ENCODE measurements around the gene UTP25.
A peak's percentile ranks its signal among the peaks of the same experiment; 100 is the strongest.
"Not testable (repeated sequence)": the region's sequence is repeated elsewhere in the genome, so short reads cannot be mapped to it uniquely, and the experiment has no call there.

Gene UTP25, protein sequence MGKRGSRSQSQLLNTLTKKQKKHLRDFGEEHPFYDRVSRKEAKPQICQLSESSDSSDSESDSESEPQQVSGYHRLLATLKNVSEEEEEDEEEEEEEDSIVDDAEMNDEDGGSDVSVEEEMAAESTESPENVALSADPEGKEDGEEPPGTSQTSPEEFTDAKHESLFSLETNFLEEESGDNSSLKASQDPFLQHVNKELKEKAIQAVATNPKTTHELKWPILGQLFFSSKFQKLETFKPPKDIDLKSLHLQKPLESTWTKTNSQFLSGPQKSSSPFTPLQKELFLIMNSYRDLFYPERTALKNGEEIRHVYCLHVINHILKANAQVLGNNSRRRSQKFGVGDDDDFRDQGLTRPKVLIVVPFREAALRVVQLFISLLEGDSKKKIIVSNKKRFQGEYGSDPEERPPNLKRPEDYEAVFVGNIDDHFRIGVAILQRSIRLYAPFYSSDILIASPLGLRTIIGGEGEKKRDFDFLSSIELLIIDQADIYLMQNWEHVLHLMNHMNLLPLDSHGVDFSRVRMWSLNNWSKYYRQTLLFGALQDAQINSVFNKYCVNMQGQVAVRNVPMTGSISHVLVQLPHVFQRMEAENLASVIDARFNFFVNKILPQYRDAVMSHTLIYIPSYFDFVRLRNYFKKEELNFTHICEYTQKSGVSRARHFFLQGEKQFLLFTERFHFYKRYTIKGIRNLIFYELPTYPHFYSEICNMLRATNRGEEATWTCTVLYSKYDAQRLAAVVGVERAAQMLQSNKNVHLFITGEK

DNA sequence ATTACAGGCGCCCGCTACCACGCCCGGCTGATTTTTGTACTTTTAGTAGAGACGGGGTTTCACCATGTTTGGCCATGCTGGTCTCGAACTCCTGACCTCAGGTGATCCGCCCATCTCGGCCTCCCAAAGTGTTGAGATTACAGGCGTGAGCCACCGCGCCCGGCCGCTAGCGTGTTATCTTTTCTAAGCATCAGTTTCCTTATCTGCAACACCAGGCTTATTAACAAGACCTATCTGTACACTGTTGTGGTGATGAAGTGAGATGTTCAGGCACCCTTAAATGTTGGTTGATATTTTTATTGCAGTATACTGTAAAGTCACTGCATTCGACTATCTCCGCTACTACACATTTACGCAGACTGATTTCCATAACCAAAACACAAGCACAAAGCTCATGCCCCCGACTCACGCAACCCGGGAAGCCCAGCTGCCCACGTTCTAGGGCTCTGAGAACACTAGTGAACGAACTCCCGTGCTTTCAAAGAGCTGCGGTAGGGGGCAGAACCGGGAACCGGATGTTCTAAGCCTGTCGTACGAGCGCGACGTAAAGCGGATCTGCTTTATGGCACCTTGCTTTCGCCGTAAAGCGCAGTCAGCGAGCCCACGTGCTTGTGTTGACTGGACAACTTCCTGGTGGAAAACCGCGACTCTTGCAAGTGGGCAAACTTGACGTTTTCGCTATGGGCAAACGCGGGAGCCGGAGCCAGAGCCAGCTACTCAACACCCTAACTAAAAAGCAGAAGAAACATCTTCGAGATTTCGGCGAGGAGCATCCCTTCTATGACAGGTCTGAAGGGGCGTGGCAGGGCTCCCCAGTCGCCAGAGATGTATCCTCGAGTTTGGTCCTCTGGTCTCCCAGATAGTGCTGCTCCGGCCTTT is at the start of gene UTP25:
Gene UTP25 (plus strand): TSS at position 589 of the 879 bp plus-strand sequence. CDS start 92 bp downstream, at position 681.
- peak; percentile 86 to 93 for DNase-seq

DNA sequence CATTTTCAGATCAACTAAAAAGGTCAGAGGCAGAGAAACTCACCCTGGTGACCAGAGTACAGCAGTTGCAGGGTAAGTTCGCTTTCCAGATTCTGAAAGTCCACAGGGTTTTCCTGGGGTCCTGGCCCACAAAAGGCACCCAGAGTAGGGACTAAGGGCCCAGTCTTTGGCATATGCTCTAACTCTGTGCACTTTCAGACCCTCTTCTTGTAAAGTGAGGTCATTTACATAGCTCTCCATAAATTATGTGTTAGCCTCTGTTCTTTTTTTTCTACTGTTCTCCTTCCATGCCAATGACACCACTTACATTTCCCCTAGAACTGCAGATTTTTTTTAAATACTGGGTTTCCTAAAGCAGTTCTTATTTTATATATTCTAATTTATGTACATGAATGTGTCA is 49.7 kb upstream of the UTP25 start:
- DNase-seq, result no peak

DNA sequence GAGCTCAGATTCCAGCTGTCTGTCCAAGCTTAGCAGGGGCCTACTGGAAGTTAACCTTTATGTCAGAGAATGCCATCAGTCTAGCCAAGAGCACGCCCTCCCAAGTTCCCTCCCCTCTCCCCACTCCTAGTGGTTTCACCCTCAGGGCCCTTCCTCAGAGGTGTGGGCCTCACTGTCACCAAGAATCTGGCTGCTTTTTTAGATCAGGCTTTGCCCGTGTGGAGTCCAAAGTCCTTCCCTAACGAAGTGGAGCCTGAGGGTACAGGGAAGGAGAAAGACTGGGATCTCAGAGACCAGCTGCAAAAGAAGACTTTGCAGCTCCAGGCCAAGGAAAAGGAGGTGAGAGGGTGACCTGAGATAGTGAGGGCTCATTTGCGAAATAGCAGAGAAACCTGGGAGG is 47.5 kb upstream of the UTP25 start:
- DNase-seq, result no peak

DNA sequence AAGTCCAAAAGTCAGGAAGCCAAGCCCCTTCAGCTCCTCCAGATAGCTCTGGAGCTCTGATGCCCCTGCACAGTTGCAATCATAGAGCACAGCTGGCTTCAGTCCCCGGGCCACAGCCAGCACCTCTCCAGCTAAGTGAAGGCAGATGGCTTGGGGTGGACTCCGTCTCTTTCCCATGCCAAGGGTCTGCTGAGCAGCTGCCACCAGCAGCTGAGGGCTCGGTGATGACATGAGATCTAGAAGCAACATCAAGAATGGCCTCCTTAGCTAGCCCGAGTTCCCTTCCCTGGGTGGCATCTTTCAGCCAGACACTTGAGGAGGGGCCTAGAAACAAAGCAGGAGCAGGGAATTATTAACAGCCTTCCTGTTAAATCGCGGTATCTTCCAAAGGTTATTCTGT is 44.4 kb upstream of the UTP25 start:
- DNase-seq, result no peak

DNA sequence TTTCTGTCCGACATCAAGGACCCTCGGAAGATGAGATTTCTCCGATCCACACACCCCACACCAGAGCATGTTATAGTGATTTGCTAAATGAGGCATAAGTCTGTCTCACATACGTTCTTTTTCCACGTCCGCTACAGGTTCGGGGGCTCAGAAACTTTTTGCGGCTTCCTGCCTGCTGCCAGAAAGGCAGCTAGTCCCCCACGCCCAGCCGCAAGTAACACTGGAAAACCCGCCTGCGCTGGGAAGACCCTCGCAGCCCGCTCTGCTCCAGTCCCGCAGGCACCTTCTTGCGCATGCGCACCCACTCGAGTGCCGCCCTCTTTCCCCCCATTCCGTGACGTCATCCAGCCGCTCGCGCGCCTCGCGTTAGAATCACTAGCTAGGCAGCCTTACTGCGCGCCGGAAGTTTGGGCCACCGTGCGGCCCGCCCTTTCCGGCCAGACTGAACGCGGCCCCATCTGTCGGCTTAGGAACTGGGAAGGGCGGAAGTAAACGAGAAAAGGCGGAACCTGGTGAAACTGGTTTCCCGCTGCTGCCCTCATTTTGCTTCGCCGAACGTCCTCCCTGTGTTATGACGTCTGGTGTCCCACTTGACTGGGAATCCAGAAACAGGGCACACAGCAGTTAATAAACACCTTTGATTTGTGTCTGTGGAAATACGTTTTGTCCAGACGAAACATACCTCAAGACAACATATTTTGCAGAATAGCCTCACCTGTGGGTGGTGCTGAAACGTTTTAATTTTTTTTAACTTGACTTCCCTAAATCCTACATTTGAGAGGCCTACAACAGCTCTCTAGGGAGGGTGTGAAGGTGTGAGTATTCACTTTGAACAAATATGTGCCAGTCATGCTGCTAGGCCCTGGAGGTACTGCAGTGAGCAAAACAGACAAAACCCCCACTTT is 43.3 kb upstream of the UTP25 start, which contains the start of gene C1orf74:
Gene C1orf74 (minus strand): TSS at position 295 of the 905 bp plus-strand sequence. CDS start 925 bp downstream, outside the sequence.
- DNase-seq, result peak; percentile 99

DNA sequence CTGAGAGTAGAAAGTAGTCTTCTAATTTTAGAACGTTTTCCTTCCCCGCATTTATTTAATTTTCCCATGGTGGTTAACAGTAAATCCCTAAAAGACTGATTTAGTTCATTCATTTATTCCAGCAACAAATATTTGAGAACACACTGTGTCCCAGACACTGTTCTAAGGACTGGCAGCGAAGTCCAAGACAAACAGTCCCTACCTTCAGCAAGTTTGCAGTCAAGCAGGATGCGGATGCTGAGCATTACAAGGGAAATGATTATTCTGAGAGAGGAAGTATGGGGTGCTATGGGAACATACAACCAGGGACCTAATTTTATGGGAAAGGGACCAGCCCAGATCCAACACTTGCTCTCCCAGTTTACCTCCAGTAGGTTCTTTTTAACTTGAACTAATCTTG is 42.2 kb upstream of the UTP25 start:
- no peak for DNase-seq

DNA sequence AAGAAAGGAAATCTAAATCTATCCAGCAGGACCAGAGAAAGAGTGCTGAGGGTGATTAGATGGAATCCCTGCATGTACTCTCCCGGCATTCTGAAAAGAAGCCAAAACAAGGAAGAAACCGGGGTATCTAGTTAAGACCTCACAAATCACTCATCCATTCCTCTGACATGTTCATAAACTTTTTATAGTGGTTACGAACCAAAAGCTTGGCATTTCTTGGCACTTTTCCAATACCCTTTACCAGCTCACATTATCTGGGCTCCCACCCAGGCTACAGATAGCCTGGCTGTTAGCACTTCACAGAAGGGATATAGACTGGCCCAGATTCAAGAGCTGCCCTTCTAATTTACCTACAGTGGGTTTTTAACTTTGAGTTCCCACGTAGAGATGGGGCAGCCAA is 41.6 kb upstream of the UTP25 start:
- DNase-seq, result no peak

DNA sequence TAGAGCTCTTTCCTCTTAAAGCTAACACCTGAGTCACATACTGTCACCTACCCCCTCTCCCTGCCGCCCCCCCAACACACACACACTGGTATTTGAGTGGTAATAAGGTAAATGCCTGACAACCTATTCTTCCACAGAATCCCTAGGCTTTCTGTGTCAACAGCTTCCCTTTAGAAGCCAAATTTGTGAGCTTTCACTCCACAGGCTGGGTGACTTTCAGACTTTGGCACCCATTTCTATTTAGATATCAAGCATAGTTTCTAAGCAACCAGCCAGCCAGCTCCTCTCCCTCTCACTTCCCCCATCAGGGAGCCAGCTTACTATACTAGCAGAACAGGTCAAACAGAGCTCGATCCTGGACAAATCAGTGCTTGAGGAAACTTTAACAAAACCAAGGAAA is 40.2 kb upstream of the UTP25 start:
- no peak for DNase-seq

DNA sequence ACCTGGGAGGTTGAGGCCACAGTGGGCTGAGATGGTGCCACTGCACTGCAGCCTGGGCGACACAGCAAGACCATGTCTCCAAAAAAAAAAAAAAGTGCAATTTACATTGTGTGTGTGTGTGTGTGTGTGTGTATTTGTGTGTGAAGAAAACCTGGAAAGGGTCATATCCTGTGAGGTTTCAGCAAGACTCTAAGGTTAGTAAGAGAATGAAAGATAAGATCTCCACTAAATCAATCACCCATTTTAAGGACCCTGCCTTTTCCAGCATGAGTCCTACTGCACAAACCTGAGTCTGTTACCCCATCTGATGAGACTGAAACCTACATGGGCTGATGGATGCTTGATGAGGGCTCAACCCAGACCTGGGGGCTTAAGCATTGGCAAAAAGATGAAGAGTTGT is 38.5 kb upstream of the UTP25 start:
- DNase-seq, result no peak

DNA sequence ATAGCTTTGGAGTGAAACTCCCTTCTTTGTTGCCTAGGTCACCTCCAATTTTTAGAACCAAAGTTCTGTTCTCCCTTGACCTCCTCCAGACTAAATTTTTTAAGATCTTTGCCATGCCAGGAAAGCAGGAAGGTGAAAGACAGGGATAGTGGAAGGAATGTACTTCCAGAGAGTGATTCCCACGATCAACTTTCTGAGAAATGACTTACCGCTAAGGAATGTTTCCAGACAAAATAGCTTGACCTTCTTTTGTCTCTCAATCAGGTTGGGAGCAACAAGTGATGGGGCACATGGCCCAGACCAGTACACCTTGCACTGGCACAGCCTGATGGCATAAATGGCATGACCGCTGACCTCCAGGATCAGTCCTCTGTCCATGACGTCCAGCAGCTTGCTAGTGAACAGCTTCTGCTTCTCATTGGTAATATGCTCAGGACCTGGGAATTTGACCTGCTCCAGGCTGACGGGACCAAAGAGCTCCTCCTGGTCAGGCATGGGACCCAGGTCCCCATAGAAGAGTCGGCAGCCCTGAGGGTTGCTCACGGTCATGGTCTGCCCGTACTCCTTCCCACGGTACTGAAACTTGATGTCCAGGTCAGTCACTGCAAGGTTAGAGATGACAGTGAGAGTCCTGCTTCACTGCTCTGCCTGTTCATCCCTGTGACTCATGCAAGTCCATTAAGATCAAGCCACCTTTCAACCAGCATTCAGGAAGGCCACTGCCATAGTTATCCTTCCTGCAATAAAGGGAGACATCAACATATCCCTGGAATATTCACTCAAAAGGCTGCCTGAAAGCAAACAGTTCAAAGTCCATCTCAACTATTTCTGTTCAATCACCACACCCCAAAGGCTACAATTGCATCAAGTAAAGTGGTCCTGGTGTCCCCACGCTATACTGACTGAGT is 37.2 kb upstream of the UTP25 start:
- DNase-seq, result no peak

DNA sequence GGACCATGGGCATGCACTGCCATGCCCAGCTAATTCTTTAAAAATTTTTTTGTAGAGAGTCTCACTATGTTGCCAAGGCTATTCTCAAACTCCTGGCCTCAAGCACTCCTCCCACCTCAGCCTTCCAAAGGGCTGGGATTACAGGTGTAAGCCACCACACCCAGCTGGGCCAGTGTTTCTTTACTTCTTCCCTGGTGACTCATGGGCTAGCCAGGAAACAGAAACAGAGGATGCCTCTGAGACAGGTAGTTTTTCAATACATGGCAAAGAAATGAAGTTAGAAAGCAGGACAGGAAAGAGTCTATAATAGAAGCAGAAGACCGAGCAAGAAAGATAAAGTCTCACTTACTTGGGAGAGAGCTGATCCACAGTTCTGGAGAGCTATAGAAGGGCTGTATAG is 35.9 kb upstream of the UTP25 start:
- DNase-seq, result no peak

DNA sequence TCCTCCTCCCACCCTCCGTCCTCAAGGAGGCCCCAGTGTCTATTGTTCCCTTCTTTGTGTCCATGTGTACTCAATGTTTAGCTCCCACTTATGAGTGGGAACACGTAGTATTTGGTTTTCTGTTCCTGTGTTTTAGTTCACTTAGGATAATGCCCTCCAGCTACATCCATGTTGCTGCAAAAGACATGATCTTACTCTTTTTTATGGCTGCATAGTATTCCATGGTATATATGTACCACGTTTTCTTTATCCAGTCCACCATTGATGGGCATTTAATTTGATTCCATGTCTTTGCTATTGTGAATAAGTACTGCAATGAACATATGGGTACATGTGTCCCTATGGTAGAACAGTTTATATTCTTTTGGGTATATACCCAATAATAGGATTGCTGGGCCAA is 34.1 kb upstream of the UTP25 start:
- DNase-seq, result not testable (repeated sequence)

DNA sequence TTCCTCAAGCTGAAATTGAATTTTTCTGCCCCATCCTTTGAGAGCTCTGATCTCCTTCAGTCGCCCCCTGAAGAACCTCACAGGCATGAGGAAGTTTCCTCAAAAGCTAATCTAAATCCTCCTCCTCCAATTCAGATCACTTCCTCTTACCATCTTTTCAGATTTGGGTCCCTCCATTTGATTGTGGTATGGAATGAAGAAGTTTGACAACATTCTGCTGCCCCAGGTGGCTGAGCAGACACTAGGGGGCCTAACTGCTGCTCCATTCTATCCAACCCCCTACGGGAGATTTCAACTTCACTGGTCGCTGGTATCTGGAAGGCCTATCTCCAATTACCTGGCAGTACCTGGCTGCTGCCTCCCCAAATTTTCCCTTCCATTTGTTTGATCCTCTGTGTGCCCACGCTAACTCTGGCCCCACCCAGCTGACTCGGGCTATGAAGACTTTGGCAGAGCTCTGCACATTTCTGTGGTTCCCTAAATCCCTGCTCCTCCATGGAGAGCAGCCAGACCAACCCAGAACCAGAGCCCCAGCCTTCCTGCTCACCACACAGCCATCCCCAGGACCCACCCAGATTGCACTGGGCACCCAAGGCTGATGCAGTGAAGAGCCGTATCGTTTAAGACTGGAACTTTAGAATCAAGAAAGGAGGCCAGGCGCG is 29.7 kb upstream of the UTP25 start:
- DNase-seq, result no peak

DNA sequence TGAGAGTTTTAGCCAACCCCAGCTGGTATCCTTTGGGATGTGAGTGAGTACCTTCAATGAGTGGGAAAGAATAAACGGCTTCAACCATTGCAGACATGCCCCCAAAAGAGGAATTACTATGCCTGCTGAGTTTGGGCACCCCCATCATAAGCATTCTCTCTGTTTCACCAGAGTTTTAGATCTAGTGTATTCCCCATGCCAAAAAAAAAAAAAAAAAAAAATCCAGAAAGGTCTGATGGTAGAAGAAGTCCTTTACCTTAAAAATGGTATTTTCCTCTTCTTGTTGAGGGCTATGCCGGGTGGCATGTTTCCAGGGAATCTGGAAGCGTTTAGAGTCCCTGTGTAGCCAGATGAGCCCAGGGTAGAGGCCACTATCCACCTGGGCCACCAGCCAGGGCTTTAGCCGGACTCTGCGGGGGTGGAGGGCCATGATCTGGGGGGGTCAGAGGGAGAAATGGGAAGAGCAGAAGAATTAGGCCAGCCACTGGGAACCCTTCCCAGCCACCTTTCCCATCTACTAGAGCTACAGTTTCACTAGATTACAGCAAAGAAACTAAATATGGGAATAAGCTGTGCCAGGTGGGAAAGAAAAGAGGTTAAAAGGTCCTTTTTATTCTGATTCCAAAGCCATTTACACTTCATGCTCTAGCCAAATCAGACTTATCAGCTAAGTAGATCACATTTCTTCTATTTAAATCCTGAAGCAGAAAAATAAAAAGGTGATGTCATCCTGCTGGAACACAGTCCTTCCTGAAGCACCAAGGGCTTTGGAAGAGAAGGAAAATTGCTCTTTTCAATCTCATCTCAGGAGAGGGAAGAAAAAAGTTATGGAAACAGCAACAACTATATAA is 26.6 kb upstream of the UTP25 start:
- DNase-seq, result no peak

DNA sequence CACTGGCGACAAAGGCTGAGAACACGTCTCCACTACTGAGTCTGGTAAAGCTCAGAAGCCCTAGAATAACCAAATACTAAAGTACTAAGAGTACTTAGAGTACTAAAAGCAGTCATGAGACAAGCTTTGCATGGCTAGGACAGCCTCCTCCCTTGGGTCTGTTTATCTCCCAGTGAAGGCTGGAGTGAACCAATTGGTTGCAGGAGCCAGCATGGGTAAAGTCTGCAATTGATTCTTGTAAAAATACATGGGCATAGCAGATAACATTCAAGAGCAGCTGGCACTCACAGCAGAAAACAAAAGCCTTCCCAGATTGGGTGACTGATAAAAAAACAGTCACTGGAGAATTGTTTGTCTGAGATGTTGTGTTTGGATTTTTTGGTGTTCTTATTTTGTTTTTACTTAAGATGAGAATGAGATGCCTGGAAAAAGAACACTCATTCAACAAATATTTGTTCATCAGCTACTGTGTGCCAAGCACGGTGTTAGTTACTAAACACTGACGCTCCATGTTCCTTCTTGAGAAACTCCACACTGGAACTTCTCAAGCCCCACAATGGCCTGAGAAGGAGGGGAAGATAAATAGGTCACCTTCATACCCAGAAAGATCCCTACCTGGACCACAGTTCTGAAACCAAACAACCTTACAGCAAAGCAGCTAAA is 25.5 kb upstream of the UTP25 start:
- no peak for DNase-seq

DNA sequence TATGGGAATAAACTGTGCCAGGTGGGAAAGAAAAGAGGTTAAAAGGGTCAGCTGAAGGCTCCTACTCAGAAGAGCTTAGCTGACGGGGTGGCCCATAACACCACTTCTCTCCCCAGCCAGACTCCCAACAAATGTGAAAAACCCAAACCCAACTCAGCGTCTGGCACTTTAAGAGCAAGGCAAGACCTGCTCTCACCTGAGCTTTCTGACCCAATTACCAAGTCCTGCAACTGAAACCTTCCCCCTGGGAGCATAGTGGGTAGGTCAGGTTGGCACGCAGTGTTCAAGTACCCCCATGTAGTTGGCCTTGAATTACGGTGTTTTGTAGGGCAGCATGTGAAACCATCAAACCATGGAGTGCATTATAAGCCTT is 25.0 kb upstream of the UTP25 start:
- no peak for DNase-seq

DNA sequence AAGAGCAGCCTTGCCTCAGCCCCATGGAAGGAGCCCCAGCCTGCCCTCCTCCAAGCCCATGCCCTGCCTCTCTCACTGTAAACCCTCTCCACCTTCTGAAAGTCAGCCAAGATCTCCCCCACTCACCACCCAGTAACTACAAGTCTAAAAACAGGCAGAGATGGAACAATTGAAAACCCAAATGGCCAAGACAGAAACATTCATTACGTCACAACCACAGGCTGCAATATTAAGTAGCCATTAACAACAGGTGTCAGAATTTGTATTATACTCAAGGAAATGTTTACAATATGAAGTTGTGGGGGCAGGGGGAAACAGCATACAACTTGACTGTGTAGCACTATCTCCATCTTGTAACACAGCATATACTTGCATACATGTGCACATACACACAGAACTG is 24.2 kb upstream of the UTP25 start:
- DNase-seq, result no peak

DNA sequence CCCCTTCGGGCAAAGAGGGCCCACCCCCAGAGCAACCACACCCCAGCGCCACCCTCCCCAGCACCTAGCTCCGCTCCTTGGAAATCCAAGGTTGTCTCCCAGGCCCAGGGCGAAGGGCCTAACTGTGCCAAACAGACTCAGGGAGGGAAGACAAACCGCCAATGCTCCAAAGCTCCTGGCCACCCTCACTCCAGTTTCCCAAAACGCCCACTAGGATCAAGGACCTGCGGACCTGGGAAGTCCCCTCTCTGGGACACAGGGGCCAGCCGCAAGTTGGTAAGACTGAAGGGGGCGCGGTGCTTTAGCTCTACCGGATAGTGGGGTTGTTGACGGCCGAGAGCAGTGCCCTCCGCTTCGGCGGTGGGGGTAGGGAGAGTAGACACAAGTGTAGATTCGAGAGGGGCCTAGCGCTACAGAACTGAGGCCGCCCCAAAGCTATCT is 22.4 kb upstream of the UTP25 start:
- DNase-seq, result no peak

Measured in stimulated activated CD4-positive, alpha-beta T cell treated with anti-CD3 and anti-CD28 coated beads, Interleukin-4, amount 100 ng/mL, for 4 hours (primary cell).